ENCODE measurements around the gene BTBD16. TPM values are rescaled to one million over a fixed set of nuclear protein-coding genes. Genes with fewer than 3 reads are reported as not detected.

Gene BTBD16
- total RNA-seq, 1 donor from 2014 or later: 51.2 TPM

DNA sequence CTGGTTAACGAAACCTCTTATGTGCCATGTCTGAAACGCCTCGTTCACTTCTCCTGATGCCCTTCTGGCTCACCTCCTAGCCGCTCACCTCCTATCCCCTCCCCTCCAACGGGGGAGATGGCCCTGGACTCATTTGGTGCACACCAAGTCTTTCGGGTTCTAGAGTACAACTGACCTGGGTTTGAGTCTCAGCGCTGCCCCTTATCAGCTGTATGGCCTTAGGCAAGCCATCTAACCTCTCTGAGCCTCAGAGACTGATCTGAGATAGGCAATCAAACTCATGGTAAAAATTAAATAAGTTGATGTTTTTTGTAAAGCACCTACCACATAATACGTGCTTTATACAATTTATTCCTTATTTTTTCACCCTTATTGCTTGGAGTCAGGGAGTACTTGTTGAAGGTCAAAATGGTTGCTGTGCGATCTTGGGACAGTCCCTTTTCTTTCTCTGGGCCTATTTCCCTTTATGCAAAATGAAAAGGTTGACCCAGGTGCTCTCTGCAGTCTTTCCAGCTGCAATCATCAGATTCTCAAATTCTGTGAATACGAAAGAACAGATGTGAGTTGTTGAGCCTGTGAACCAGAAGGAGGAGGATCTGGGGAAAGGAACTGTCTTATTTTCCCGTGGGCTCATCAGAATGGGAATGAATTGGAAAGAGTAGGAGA, 72.2 kb downstream of the BTBD16 start:
- DNase-seq (ENCODE audit: low spot score): no peak

DNA sequence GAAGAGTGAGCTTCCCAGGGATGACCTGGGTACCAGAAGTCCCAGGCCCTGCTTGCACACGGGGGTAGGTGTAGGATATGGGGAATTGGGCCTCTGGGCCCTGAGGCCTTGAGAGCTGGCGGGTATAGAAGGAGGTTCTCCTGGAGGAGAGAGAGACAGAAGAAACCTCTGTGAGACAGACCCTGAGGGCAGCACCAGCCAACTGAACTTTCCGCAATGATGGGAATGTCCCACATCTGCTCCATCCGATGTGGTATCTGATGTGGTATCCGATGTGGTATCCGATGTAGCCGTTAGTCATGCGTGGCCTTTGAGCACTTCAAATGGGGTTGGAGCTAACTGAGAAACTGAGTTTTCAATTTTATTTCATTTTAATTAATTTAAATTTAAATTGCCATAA, 72.8 kb downstream of the BTBD16 start:
- DNase-seq (ENCODE audit: low spot score): no peak

DNA sequence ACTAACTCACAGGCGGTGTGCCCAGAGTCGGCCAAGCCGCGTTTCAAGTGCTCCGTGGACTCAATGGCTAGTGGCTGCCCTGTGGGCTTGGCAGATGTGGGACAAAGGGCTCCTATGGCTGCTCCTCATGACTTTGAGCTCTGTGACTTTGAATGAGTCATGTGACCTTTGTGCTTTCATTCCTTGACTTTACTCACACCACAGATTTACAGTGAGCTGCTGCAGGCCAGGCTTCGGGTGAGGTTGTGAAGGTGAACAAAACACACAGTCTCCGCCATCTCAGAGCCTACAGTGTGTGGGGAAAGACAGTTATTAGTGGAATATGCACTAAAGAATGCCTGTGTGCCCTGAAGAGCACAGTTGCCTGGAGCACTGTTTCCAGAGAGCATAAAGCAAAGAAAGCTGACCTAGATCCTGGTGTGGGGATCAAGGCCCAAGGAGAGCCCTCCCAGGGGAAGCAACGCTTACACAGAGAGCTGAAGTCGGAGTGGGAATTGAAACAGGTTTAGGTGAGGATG, 73.7 kb downstream of the BTBD16 start:
- DNase-seq (ENCODE audit: low spot score): no peak

DNA sequence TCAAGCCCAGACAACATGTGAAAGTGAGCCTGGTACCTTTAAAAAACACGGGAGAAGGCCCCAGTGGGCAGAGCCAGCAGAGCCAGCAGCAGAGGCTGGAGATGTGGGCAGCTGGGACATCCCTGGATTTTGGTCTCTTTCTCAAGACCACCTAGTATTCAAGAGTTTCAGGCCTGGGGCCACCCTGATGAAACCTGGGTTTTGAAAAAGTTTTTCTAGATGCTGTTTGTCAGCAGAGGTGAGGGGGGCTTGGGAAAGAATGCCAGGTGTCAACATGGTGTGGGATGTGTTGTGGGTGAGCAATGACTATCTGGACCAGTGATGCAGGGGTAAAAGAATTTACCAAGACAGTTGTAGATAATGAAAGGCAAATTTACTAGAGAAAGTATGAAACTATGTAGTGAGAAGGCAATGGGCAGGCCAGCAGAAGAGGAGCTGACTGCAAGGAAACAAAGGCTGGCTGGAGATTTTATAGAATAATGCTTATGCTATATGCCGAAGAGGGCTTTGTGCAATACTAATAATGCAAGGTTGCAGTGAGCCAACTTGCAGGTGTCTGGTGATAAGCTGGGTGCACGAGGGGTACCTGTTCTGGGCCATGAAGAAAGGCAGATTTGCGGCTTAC, 75.3 kb downstream of the BTBD16 start:
- DNase-seq (ENCODE audit: low spot score): no peak

DNA sequence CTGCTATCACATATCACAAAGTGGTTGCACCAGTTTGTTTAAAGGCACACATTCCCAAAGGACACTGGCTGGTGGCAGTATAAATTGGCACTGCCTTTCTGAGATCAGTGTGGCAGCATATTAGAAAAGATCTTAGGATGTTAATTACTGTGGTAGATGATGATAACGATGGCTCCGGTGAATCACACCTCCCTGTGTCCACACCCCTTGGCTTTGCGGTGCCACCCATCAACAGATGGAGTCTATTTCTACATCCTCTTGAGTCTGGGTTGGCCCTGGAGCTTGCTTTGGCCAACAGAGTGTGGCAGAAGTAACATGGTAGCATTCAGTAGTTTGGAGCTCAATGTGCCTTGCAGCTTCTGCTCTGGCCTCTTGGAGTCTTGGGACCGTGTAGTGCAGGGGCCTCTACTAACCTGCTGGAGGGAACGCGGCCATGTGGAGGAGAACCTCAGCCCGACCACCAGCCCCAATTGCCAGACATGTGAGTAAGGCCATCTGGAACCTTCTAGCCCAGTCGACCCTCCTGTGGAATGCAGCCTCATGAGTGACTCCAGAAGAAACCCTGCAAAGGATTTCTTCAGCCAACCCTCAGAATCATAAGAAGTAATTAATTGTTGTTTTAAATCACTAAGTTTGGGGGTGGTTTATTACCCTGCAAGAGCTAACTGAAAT, 76.2 kb downstream of the BTBD16 start:
- no peak for DNase-seq (ENCODE audit: low spot score)

DNA sequence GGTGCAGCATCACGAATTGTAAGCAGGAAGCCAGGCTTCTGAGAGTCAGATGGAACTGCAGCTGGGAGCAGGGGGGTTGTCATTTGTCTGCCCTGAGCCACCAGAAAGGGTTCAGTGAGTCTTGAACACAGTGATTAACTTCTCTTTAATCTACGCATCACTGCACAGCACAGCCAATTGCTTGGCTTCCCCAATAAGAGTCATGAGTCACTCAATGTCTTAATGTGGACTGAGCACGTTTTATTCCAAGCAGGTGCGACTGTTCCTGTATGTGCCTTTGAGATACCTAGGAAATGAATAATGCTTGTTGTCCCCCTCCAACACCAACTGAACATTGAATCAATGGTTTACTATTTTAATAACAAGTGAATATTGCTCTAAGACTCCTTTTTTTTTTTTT, 77.4 kb downstream of the BTBD16 start:
- no peak for DNase-seq (ENCODE audit: low spot score)

DNA sequence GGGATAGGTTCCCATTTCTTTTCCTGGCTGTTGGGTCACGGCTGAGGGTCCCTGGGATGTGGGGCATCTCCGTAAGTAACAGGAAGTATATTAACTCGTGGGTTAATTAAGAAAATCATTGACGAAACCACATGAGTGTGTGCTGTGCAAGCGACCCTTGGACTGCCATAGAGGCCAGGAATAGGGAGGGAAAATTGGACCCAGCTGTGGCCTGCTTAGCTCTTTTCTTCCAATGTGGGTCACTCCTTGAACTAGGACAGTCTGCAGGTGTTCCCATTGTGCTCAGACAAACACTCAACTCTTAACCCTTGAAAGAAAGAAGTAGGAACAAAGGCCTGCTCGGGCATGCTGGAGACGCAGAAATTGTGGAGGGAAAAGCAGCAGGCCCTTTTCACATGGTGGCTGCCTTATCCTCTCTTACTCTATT, 77.9 kb downstream of the BTBD16 start:
- DNase-seq (ENCODE audit: low spot score): no peak

DNA sequence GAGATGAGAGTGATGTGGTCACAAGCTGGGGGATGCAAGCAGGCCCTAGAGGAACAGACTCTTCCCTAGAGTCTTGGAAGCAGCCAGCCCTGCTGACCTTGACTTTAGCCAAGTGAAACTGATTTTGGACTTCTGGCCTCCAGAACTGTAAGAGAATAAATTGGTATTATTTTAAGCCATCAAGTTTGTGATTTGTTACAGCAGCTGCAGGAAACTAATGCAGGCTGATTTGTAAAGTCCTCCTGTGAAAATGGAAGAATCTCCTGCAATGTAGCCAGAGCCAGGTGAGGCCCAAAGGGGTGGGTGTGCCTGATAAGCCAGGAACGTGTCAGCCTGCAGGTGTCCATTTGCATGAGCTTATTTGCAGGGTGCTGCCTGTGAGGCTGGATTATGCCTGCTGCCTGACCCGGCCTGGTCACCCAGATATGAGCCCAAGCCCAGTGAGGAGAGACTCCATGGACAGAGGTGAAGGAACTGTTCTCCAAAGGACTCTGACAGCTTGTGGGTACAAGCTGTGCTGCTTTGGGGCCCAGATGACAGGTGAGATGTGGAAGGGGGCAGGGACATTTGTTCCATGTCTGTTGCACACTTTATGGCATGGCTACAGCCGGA, 78.8 kb downstream of the BTBD16 start:
- DNase-seq (ENCODE audit: low spot score): no peak

DNA sequence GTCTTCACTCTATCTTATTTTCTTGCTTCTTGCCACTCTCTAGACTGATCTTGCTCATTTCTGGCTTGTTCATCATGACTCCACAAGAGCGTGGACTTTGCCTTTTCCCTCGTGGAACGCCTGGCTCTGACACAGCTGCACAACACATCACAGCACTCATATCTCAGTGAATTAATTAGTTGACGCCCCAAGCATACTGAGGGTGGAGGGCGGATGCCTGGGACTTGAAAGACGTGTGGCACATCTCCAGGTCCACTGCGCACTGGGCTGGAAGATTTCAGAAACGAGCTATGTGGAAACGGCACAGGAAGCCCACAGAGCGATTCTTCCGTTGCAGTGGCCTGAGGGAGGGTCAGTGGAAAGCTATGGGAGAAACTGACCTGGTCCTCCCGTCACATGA, 79.8 kb downstream of the BTBD16 start:
- DNase-seq (ENCODE audit: low spot score): no peak

DNA sequence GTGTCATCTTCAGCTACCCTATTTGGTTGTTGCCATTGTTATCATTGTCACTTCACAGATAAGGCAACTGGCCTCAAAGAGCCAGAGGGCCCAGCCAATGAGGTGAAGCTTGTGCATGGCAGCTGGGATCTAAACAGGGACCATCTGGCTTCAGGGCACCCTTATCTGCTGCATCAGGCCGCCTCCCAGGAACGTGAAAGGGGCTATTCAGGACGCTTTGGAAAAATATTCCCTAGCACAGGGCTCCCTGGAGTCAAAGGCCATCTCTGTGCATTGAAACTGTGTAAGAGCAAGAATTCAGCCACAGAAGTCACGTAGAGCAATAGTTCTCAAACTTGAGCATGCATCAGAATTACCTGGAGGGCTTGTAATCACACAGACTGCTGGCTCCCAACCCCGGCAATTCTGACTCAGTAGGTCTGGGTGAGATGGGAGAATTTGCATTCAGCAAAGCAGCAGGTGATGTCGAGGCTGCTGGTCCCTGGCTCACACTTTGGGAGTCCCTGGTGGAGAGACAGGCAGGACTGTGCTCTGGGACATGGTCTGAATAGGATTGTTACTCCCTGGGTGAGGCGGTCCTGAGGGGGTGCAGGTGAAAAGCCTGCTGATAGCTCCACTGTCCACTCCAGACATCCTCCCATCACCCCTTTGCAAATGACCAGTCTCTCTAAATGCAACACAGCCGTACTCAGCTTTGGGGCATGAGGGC, 81.9 kb downstream of the BTBD16 start:
- DNase-seq (ENCODE audit: low spot score): no peak

DNA sequence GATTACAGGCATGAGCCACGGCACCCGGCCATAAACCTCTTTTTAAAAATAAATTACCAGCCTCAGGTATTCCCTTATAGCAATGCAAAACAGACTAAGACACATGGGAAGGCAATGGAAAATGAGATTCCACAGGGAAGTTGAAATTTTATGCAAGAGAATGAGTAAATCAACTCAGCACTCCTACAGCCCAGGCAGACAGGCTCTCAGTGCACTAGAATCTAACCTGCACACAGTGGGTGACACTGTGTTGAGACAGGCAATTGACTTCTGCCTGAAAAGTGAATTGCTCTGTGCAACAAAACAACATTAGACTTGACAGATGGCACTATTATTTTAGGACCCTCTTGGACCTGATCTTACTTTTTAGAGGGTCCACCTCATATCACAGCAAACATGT, 83.3 kb downstream of the BTBD16 start:
- no peak for DNase-seq (ENCODE audit: low spot score)

DNA sequence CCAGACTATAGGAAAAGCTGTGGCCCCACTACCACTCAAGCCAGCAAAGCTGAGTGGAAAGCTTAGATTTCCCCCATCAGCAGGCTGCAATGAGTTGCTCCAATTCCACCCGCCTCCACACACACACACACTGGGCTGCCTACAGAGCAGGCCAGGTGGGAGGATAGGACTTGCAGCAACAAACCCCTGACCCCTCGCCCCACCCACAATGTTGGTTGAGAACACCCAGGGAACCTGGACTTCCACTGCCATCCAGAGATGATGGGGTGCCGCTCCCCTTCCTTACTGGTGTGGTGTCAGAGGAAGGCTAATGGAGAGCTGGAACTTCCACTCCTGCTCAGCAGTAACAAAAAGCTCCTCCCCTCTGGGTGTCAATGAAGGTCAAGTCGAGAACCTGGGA, 86.6 kb downstream of the BTBD16 start:
- DNase-seq (ENCODE audit: low spot score): peak; percentile 27

DNA sequence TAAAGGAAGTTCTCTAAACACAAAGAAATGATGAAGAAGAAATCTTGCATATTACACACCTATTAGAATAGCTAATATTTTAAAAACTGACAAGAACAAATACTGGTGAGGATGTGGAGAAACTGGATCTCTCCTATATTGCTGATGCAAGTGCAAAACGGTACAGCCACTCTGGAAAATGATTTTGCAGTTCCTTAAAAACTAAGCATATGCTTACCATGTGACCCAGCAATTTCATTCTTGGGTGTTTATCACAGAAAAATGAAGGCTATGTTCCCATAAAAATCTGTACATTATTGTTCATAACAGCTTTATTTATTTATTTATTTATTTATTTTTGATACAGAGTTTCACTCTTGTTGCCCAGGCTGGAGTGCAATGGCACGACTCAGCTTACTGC, 88.5 kb downstream of the BTBD16 start:
- DNase-seq (ENCODE audit: low spot score): no peak

DNA sequence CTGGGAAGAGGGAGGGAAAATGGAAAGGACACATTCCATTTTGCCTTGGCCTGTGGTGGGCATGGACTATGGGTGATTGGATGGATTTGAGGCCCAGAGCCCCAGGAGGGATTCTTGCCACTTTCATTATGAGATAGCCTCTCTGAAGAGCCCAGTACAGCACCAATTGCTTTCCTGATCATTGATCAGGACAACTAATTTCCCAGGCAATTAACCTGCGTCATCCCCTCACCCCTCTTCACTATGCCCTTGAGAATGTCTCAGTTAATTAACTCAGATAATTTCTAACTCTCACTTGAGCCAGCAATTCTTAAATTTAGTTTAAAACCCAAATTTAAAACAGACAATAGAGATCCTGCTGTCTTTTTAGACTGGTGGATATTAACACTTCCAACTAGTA, 90.0 kb downstream of the BTBD16 start:
- peak; percentile 3 for DNase-seq (ENCODE audit: low spot score)

DNA sequence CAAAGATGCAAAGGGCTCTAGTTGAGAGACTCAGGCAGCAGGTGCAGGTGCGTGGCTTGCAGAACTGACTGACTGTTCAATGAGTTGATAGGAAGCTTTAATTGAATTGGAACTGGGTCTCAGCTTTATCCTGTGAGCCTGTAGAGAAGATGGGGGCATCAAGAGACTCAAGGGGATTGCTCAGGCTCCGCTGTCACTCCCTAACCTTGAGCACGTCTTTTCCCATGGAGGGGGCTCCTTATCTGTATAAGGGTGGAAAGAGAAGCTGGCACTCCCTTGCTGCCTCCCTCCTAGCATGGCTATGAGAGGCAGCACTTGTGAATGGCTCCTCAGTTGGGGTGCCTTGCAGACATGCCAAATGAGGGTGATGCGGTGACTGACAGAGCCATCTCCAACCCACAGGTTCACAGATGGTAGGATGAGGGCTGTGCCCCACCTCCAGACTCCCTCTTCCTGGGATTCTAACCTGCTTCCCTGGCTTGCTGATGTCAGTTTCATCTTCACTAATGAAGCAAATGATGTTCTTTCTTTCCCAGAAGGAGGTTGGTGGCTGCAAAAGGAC, 91.0 kb downstream of the BTBD16 start:
- DNase-seq (ENCODE audit: low spot score): peak; percentile 7

DNA sequence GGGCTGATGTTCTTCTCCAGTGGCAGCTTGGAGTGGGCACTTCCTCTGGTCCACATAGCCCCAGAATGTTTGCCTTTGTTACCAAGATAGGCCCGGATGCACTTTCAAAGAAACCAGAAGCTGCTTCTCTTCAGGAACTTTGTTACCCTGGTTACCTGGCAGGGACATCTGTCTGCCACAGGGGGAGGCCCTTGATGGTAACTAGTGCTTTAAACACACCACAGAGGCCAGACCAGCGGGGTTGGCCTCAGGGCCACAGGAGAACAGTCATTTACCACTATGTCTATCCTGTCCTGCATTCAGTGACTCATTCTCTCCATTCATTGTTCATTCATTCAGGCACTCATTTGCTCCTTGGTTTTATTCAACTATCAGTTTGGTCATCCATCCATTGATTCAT, 91.5 kb downstream of the BTBD16 start:
- DNase-seq (ENCODE audit: low spot score): peak; percentile 23

DNA sequence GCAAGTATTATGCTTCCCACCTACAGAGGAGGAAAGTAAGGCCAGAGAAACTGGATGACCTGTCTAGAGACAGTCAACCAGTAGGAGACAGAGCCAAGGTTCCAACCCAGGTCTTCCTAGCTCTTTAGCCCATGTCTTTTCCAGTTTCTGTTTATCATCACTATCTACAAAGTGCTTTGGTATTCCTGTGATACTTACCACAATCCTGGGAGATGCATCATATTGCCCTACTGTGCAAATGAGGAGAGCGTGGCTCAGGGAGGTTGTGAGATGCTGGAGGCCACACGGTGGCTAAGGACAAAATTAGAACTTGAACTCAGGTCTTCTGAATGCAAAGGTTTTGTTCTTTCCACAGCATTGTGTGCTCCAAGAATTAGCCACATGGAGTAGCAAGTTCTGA, 92.2 kb downstream of the BTBD16 start:
- DNase-seq (ENCODE audit: low spot score): no peak

DNA sequence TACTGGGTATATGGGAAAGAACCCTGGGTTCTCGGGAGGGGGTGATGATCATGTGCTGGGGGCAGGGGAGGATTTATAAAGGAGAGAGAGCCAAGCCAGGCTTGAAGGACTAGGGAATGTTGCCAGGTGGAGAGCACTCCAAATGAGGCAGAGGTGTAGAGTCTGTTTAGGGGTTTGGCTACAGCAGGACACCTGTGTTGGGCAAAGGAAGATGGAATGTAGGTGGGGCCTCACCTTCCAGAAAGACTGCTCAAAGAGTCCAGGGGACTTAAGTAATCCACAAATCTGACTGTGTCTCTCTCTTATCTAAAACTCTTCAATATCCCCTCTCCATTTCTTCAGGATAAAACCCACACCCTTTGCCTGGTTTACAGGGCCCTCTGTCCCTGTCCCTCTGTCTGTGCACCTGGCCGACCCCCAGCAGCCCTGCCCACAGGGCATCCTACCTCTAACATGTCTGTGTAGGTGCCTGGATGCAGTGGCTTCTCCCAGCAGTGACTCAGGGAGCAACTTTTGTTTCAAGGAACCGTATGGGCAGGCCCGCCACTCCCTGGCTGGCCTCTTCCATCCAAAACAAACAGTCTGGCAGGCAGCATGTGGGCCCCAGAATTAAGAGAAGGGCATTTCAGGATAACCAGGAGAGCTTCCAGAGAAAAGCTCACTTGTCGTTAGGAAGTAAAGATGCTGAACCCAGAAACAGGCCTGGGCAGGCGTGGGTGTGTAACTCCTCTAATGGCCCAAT, 92.8 kb downstream of the BTBD16 start:
- no peak for DNase-seq (ENCODE audit: low spot score)

DNA sequence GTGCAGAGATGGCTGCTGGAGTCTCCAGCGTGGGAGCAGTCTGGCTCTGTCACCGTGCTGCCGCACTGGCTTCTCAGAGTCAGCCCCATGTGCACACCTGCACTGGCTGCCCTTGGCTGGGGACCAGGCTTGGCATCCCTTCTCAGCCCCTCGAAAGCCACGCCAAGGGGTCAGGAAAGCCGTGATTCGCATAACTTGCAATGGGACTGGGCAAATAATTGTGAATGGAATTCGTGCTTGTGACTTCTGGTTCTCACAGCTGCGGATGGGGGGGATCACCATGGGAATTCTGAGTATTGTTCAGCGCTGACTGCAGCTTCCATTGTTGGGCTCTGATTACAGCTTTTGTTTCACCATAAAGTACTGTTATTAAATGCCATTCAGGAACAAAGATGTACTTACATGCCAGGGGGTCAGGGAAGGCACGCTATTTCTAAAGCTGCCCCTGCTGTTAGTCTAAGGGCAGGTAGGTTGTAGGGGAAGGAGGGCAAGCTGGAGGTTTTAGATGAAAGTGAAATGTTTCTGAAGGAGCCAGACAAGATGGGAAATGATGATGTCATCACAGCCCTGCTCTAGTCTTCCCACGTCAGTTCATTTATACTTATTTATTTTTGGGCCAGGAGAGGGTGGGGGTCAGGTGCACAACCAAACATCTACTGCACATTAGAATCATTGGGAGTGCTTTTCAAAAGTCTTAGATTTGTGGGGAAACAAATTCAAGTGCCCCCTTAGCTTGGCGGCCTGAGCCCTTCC, 97.6 kb downstream of the BTBD16 start:
- DNase-seq (ENCODE audit: low spot score): no peak

DNA sequence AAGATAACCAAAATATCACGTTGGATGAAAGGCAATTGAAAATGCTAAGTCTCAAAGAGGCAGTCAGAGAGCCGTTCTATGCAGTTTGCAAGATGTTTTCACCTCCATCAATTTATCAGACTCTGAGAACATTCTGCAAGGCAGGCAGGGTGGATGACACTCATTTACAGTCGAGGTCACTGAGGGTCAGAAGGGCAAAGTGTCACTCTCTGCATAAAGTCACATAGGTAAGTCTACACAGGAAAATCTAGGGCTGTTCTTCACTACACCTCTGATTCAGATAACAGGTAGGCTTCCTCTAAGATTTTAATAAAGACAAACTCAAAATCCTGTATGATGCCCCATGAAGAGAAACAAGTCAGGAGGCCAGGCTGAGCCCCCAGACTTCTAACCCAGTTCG, 102.0 kb downstream of the BTBD16 start:
- no peak for DNase-seq (ENCODE audit: low spot score)

Data from ureter (tissue), 1 donor.